Measurements from ENCODE around the gene VSTM2L. TPM values are rescaled to one million over a fixed set of nuclear protein-coding genes. Genes with fewer than 3 reads are reported as not detected.

Gene VSTM2L
- total RNA-seq, 4 donors from 2014 or later = 0.54 to 4.0 (median 1.9) TPM

DNA sequence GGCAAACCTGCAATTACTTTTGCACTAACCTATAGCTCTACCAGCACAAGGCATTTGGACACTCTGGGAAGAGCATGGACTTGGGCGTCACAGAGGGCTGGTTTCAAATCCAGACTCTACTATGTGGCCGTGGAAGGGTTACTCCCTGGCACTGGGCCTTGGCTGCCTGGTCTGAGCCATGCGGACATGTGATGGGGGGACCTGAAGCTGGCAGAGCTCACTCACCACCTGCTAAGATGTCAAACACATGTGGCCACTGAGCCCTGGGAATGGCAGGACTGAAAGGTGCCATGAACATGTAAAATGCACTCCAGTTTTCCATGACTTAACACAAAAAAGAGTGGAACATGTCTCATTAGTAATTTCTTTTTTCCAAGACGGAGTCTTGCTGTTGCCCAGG, 23.7 kb downstream of the VSTM2L start:
- 82 to 84% methylated on average over 4 of the region's 4 CpGs for WGBS, 2 donors
- Histone ChIP-seq H3K9me3 (no peaks in the 10 kb centered on the region), H3K36me3 (no peaks in the 10 kb centered on the region), H3K4me1 (no peaks in the 10 kb centered on the region), H3K4me3 (replicated peaks in 1 of 3) (no peak overlapping the region), H3K27me3 (no peaks in the 10 kb centered on the region), H3K27ac (no peak overlapping the region)
- no peak for TF ChIP-seq POLR2A (IDR thresholded peaks at IDR 0.05)
- TF ChIP-seq, protein P1, sequence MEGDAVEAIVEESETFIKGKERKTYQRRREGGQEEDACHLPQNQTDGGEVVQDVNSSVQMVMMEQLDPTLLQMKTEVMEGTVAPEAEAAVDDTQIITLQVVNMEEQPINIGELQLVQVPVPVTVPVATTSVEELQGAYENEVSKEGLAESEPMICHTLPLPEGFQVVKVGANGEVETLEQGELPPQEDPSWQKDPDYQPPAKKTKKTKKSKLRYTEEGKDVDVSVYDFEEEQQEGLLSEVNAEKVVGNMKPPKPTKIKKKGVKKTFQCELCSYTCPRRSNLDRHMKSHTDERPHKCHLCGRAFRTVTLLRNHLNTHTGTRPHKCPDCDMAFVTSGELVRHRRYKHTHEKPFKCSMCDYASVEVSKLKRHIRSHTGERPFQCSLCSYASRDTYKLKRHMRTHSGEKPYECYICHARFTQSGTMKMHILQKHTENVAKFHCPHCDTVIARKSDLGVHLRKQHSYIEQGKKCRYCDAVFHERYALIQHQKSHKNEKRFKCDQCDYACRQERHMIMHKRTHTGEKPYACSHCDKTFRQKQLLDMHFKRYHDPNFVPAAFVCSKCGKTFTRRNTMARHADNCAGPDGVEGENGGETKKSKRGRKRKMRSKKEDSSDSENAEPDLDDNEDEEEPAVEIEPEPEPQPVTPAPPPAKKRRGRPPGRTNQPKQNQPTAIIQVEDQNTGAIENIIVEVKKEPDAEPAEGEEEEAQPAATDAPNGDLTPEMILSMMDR (IDR thresholded peaks at IDR 0.05) = no peak
- intact Hi-C loops (cut with DNase I) = no loop called here
- no peak for DNase-seq

DNA sequence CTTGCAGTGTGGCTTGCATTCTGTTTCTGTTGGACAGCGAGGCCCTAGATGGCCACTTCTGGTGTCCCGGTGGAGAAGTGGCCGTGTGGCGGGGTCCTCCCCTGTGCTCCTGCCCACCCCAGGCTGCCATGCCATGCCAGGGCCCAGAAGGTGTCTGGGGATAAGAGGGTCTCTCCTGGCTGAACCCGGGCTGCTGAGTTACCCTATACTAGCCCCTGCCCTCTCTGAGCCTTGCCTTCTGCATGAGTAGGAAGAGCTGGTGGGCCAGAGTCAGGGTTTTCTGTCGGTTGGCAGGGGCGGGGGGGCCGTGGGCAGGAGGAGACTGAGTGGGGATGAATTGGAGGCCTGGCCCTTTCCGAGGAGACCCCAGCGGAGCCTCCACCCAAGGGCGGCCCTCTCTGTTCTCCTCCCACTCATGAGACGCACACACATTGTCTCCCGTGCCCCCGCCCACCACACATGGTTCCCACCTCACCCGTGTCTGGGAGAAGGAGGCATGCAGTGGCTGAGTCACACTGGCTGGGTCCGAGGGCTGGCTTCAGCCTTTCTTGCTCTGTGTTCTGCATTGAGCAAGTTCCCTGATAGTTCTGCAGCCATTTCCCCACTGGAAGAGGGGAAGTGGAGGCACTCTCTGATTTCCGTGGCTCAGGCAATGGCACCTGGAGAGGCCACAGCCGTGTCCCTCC, 24.6 kb downstream of the VSTM2L start:
- Histone ChIP-seq H3K4me3 (replicated peaks in 1 of 3) (no peak overlapping the region), H3K36me3 (no peaks in the 10 kb centered on the region), H3K9me3 (no peaks in the 10 kb centered on the region), H3K27me3 (no peaks in the 10 kb centered on the region), H3K27ac (no peak overlapping the region), H3K4me1 (no peaks in the 10 kb centered on the region)
- 88 to 90% methylated on average over 16 to 18 of the region's 18 CpGs for WGBS, 2 donors
- no peak for DNase-seq
- intact Hi-C loops (cut with DNase I) = no loop called here
- TF ChIP-seq, protein P1 (IDR thresholded peaks at IDR 0.05) = no peak
- no peak for TF ChIP-seq POLR2A (IDR thresholded peaks at IDR 0.05)

DNA sequence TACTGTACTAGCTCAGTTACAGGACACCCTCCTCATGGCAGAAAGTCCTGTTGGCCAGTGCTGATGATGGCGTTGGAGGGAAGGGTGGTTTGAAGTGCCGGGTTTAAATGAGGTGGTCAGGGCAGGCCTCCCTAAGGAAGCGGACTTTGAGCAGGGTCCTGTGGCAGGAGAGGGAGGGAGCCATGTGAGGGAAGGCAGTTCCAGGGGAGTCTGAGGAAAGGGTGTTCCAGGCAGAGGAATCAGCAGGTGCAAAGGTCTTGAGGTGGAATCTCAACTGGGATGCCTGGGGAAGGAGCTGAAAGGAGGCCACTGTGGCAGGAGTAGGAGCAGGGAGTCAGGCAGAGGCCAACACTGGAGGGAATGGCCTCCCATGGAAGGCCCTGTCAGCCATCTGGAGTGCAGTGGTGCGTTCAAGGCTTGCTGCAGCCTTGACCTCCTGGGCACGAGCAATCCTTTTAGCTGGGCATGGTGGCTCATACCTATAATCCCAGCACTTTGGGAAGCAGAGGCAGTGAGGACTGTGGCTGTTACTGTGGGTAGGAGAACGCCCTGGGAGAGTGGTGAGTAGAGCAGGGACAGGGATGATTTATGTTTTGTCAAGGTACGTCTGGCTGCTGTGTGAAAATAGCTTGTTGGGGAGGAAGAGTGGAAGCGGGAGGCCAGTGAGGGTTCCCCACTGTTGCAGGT, 26.2 kb downstream of the VSTM2L start:
- TF ChIP-seq, protein P1 (IDR thresholded peaks at IDR 0.05) = no peak
- TF ChIP-seq POLR2A (IDR thresholded peaks at IDR 0.05) = no peak
- DNase-seq = no peak
- Histone ChIP-seq H3K9me3 (no peaks in the 10 kb centered on the region), H3K4me3 (replicated peaks in 1 of 3) (no peak overlapping the region), H3K4me1 (no peaks in the 10 kb centered on the region), H3K27ac (no peak overlapping the region), H3K27me3 (no peaks in the 10 kb centered on the region), H3K36me3 (no peaks in the 10 kb centered on the region)
- intact Hi-C loops (cut with DNase I) = no loop called here
- WGBS, 2 donors = 68 to 74% methylated on average over 8 of the region's 8 CpGs

DNA sequence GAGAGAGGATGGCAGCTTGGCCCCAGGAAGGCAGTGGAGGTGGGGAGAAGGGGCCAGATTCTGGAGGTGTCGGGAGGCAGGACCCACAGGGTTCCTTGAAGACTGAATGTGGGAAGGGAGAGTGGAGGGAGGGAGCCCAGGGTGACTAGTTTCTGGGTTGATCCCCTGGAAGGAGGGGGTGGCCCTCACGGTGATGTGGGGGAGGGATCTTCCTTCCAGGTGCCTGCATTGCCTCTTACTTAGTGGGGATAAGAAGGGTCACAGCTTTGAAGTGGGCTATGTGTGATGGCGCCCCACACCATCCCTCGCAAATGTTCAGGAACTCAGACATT, 26.7 kb downstream of the VSTM2L start:
- TF ChIP-seq, protein P1 (IDR thresholded peaks at IDR 0.05) = no peak
- no peak for TF ChIP-seq POLR2A (IDR thresholded peaks at IDR 0.05)
- 62 to 71% methylated on average over 4 of the region's 4 CpGs for WGBS, 2 donors
- intact Hi-C loops (cut with DNase I) = no loop called here

DNA sequence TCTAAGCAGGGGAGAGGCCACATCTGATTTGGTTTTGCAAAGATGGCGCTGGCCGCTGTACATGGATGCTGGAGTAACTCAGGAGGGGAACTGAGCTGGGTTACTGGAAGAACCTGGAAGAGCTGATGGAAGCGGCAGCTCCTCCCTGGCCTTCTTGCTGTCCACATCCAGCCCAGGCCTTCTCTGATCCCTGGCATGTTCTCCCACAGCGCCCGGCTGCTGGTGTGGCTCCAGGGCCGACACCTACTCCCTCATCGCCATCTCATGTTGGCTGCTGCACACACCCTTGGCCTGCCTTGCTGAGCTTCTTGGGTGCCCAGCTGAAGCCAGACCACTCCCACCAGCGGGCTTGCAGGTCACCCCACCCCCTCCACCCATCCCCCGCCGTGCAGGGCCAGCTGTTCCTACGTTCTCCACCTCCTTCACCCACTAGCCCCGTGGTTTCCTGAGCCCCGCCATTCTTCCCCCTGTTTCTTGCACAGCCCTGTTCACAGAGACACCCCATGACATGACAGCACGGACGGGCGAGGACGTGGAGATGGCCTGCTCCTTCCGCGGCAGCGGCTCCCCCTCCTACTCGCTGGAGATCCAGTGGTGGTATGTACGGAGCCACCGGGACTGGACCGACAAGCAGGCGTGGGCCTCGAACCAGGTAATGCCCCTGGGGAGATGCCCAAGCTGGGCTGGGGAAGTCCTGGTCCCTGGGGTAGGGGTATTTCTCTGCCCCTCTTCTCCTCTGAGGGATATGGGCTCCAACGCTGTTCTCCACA, 28.4 kb downstream of the VSTM2L start:
- TF ChIP-seq POLR2A (IDR thresholded peaks at IDR 0.05) = no peak
- TF ChIP-seq, protein P1 (IDR thresholded peaks at IDR 0.05) = no peak
- Histone ChIP-seq H3K27me3 (no peaks in the 10 kb centered on the region), H3K36me3 (no peaks in the 10 kb centered on the region), H3K4me3 (replicated peaks in 1 of 3) (no peak overlapping the region), H3K9me3 (no peaks in the 10 kb centered on the region), H3K4me1 (no peaks in the 10 kb centered on the region), H3K27ac (no peak overlapping the region)
- WGBS, 2 donors = 82 to 86% methylated on average over 26 to 27 of the region's 27 CpGs
- intact Hi-C loops (cut with DNase I) = no loop called here
- no peak for DNase-seq

More for the DNA sequence above, 26.7 kb downstream of the VSTM2L start:
- Histone ChIP-seq H3K4me3 (replicated peaks in 1 of 3) (no peak overlapping the region), H3K9me3 (no peaks in the 10 kb centered on the region), H3K27me3 (no peaks in the 10 kb centered on the region), H3K27ac (no peak overlapping the region), H3K36me3 (no peaks in the 10 kb centered on the region), H3K4me1 (no peaks in the 10 kb centered on the region)
- no peak for DNase-seq
